ENCODE measurements around the gene ACAP3. TPM values are rescaled to one million over a fixed set of nuclear protein-coding genes. Genes with fewer than 3 reads are reported as not detected.

ACAP3 gene
- total and polyA plus RNA-seq, 2 experiments from 2014 or later: 8.1 to 31.9 TPM

DNA sequence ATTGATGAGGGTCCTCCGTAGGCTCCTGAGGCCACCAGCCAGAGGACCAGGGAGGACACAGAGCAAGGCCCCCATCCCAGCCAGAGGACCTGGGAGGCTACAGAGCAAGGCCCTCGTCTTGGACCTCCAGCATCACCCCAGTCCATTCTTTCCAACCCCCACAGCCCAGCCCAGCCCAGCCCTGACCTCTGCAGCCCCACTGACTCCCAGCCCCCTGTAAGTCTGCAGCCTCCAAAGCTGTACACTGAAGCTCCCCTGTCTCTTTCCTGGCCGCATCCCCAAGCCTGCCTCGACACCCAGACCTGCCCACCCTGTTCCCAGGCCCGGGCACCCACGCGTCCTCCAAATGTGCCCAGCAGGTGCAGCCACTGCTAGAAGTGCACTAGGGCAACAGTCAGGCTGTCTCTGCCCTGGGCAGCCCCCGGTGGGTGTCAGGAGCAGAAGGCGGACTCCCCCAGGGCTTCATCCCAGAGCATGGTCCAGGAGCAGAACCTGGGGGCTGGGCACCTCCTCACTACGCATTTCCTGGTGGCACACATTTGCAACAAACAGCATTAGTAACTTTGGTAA lies 39.4 kb upstream of the ACAP3 start:
- Mint-ChIP-seq H3K36me3 (ENCODE audit: low read depth) (no peaks in the 10 kb centered on the region; the same call in 2 of the 3 replicates), H3K4me3 (peak overlapping the region; percentile 78)

More for the DNA sequence above, 39.4 kb upstream of the ACAP3 start:
- Mint-ChIP-seq H3K9me3 (no peaks in the 10 kb centered on the region), H3K27ac (no peak overlapping the region), H3K27me3 (ENCODE audit: insufficient read depth, low read depth, poor library complexity) (peaks cover 6% of the 10 kb centered on the region), H3K4me1 (peaks cover 14% of the 10 kb centered on the region)
- peaks cover 14% of the 10 kb centered on the region for H3K79me2 ChIP-seq (replicated peaks; ENCODE audit: insufficient read depth)
- H2AFZ ChIP-seq: no peak overlapping the region
- H3K4me2 ChIP-seq: peak overlapping the region; percentile 84
- no peak for ATAC-seq
- peaks cover 3% of the 10 kb centered on the region for H4K20me1 ChIP-seq (replicated peaks; ENCODE audit: insufficient read depth)
- no peak overlapping the region for H3K27ac ChIP-seq (ENCODE audit: low read depth)
- no peaks in the 10 kb centered on the region for H3K36me3 ChIP-seq (ENCODE audit: insufficient read depth)
- no peaks in the 10 kb centered on the region for H3K9me2 ChIP-seq (ENCODE audit: insufficient read depth)
- H3F3A ChIP-seq (replicated peaks; ENCODE audit: low read depth): peaks cover 10% of the 10 kb centered on the region
- H3K27me3 ChIP-seq (ENCODE audit: insufficient read depth): no peaks in the 10 kb centered on the region
- TF ChIP-seq, protein P1, sequence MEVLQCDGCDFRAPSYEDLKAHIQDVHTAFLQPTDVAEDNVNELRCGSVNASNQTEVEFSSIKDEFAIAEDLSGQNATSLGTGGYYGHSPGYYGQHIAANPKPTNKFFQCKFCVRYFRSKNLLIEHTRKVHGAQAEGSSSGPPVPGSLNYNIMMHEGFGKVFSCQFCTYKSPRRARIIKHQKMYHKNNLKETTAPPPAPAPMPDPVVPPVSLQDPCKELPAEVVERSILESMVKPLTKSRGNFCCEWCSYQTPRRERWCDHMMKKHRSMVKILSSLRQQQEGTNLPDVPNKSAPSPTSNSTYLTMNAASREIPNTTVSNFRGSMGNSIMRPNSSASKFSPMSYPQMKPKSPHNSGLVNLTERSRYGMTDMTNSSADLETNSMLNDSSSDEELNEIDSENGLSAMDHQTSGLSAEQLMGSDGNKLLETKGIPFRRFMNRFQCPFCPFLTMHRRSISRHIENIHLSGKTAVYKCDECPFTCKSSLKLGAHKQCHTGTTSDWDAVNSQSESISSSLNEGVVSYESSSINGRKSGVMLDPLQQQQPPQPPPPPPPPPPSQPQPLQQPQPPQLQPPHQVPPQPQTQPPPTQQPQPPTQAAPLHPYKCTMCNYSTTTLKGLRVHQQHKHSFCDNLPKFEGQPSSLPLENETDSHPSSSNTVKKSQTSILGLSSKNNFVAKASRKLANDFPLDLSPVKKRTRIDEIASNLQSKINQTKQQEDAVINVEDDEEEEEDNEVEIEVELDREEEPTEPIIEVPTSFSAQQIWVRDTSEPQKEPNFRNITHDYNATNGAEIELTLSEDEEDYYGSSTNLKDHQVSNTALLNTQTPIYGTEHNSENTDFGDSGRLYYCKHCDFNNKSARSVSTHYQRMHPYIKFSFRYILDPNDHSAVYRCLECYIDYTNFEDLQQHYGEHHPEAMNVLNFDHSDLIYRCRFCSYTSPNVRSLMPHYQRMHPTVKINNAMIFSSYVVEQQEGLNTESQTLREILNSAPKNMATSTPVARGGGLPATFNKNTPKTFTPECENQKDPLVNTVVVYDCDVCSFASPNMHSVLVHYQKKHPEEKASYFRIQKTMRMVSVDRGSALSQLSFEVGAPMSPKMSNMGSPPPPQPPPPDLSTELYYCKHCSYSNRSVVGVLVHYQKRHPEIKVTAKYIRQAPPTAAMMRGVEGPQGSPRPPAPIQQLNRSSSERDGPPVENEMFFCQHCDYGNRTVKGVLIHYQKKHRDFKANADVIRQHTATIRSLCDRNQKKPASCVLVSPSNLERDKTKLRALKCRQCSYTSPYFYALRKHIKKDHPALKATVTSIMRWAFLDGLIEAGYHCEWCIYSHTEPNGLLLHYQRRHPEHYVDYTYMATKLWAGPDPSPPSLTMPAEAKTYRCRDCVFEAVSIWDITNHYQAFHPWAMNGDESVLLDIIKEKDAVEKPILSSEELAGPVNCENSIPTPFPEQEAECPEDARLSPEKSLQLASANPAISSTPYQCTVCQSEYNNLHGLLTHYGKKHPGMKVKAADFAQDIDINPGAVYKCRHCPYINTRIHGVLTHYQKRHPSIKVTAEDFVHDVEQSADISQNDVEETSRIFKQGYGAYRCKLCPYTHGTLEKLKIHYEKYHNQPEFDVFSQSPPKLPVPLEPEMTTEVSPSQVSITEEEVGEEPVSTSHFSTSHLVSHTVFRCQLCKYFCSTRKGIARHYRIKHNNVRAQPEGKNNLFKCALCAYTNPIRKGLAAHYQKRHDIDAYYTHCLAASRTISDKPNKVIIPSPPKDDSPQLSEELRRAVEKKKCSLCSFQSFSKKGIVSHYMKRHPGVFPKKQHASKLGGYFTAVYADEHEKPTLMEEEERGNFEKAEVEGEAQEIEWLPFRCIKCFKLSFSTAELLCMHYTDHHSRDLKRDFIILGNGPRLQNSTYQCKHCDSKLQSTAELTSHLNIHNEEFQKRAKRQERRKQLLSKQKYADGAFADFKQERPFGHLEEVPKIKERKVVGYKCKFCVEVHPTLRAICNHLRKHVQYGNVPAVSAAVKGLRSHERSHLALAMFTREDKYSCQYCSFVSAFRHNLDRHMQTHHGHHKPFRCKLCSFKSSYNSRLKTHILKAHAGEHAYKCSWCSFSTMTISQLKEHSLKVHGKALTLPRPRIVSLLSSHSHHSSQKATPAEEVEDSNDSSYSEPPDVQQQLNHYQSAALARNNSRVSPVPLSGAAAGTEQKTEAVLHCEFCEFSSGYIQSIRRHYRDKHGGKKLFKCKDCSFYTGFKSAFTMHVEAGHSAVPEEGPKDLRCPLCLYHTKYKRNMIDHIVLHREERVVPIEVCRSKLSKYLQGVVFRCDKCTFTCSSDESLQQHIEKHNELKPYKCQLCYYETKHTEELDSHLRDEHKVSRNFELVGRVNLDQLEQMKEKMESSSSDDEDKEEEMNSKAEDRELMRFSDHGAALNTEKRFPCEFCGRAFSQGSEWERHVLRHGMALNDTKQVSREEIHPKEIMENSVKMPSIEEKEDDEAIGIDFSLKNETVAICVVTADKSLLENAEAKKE (CRISPR knock-in tag; IDR thresholded peaks at IDR 0.05): no peak
- TF ChIP-seq POLR2AphosphoS5 (IDR thresholded peaks at IDR 0.05; ENCODE audit: low read depth) (no peak), EZH2 (IDR thresholded peaks at IDR 0.05; ENCODE audit: low read depth, unreplicated experiment) (no peak), ZNF331 (CRISPR knock-in tag; IDR thresholded peaks at IDR 0.05; ENCODE audit: low read depth) (no peak), ZNF114 (CRISPR knock-in tag; IDR thresholded peaks at IDR 0.05) (no peak), STAT1 (IDR thresholded peaks at IDR 0.05; ENCODE audit: unreplicated experiment) (no peak), NANOG (IDR thresholded peaks at IDR 0.05; ENCODE audit: borderline replicate concordance) (no peak), ETS1 (IDR thresholded peaks at IDR 0.05) (no peak), CREB1 (CRISPR knock-in tag; IDR thresholded peaks at IDR 0.05; ENCODE audit: low read depth) (no peak), EZH2phosphoT487 (IDR thresholded peaks at IDR 0.05; ENCODE audit: unreplicated experiment) (no peak), JUNB (IDR thresholded peaks at IDR 0.05; ENCODE audit: unreplicated experiment) (no peak), CTCF (conservative IDR thresholded peaks at IDR 0.05; ENCODE audit: low read depth in 2 of 2) (no peak), REST (IDR thresholded peaks at IDR 0.05; ENCODE audit: unreplicated experiment) (no peak)
- H3K4me1 ChIP-seq (ENCODE audit: insufficient read depth): peaks cover 10% of the 10 kb centered on the region; the same call in 1 of the 2 replicates
- H3K4me3 ChIP-seq: no peak overlapping the region
- DNase-seq (ENCODE audit: low spot score): no peak

Measured in GM23338 (cell line).